GM18867 (cell line): ENCODE measurements around the gene ZNF608.

Experiments
- ATAC-seq: cut with Tn5 transposase; IDR thresholded peaks from one replicate; pipeline ENCODE4 v1.9.1; 2021; ENCODE audit warnings: mild to moderate bottlenecking, moderate library complexity; ENCODE audit not compliant: unreplicated experiment

ZNF608 gene

GRCh38 chr5:124696898-124697297 is 49.5 kb downstream of the ZNF608 start:
- no peak for ATAC-seq
